ENCODE data around the gene CACNA1D. TPM values are rescaled to one million over a fixed set of nuclear protein-coding genes. Genes with fewer than 3 reads are reported as not detected.

CACNA1D gene
- total and polyA plus RNA-seq, 9 of the 15 experiments (the other 6 are each of a cell fraction or from before 2014, with no cell fraction given): 0.29 TPM; not detected in 8

DNA sequence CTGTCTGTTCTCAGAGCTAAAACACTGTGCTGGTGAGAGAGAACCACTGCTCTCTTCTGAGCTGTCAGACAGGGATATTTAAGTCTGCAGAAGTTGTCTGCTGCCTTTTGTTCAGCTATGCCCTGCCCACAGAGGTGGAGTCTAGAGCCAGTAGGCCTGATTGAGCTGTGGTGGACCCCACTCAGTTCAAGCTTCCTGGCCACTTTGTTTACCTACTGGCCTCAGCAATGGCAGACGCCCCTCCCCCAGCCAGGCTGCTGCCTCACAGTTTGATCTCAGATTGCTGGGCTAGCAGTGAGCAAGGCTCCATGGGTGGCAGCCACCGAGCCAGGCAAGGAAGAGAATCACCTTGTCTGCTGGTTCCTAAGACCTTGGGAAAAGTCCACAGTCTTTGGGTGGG, 21.0 kb upstream of the CACNA1D start:
- Histone ChIP-seq H3K4me2 (ENCODE audit: insufficient read depth, low read length) (no peak overlapping the region), H3K36me3 (ENCODE audit: control insufficient read depth, insufficient read depth, low read length) (no peaks in the 10 kb centered on the region), H3K9me3 (replicated peaks; ENCODE audit: control insufficient read depth, insufficient read depth, low read depth, low read length) (no peaks in the 10 kb centered on the region), H3K9ac (ENCODE audit: insufficient read depth in 1 of 2, low read depth in 2 of 2, low read length in 2 of 2) (no peak overlapping the region), H3K4me1 (replicated peaks in 1 of 2; ENCODE audit: control insufficient read depth in 2 of 2, insufficient read depth in 2 of 2, low read length in 2 of 2) (no peaks in the 10 kb centered on the region), H2AFZ (ENCODE audit: low read depth, low read length) (peak overlapping the region; percentile 32; the same call in 1 of the 2 replicates), H3K9me1 (ENCODE audit: control insufficient read depth, insufficient read depth, low read length) (no peaks in the 10 kb centered on the region), H4K20me1 (replicated peaks; ENCODE audit: control insufficient read depth, insufficient read depth, low read length) (no peaks in the 10 kb centered on the region), H3K4me3 (no peak overlapping the region), H3K27me3 (ENCODE audit: control insufficient read depth in 2 of 2, insufficient read depth in 2 of 2, low read length in 2 of 2) (no peaks in the 10 kb centered on the region), H3K27ac (ENCODE audit: extremely low read depth, low read depth, low read length) (no peak overlapping the region), H3K79me2 (ENCODE audit: control insufficient read depth, insufficient read depth, low read length) (no peaks in the 10 kb centered on the region)
- FAIRE-seq (no peak), DNase-seq (ENCODE audit: extremely low read depth in 1 of 4, low spot score in 3 of 4) (no peak), ATAC-seq (no peak)
- WGBS (ENCODE audit: insufficient coverage, low coverage, missing lambda C conversion rate): 0% methylated on average over 2 of the region's 2 CpGs
- ChIA-PET CTCF (ENCODE audit: low intra/inter-chr PET ratio) (no interaction called here), POLR2A (no interaction called here)
- in situ Hi-C loops (cut with MboI) (no loop called here), intact Hi-C loops (cut with micrococcal nuclease) (no loop called here)
- TF ChIP-seq ZBTB8A (IDR thresholded peaks at IDR 0.05; ENCODE audit: partially characterized antibody) (no peak), SP2 (IDR thresholded peaks at IDR 0.05; ENCODE audit: extremely low read depth, low read depth, low read length, poor library complexity, severe bottlenecking) (no peak), ETV6 (IDR thresholded peaks at IDR 0.05; ENCODE audit: borderline replicate concordance in 1 of 2, low read depth in 2 of 2, low read length in 1 of 2) (no peak), ETV6 (CRISPR knock-in tag; IDR thresholded peaks at IDR 0.05; ENCODE audit: borderline replicate concordance) (no peak), ZNF77 (CRISPR knock-in tag; IDR thresholded peaks at IDR 0.05) (no peak), POLR2A (conservative IDR thresholded peaks at IDR 0.05) (no peak), FOXP1 (CRISPR knock-in tag; IDR thresholded peaks at IDR 0.05) (no peak), SAFB2 (IDR thresholded peaks at IDR 0.05; ENCODE audit: borderline replicate concordance, low read depth, low read length, severe bottlenecking) (no peak), ESRRA (IDR thresholded peaks at IDR 0.05; ENCODE audit: borderline replicate concordance, low read depth) (no peak), RBFOX2 (IDR thresholded peaks at IDR 0.05; ENCODE audit: low read depth, low read length) (no peak), SNRNP70 (optimal IDR thresholded peaks at IDR 0.05; ENCODE audit: low read depth, low read length) (no peak), ZNF124 (CRISPR knock-in tag; IDR thresholded peaks at IDR 0.05) (no peak), MEF2A (IDR thresholded peaks at IDR 0.05; ENCODE audit: control insufficient read depth, low read depth, low read length) (no peak), ZFP30 (CRISPR knock-in tag; IDR thresholded peaks at IDR 0.05; ENCODE audit: borderline replicate concordance) (no peak)
- TF ChIP-seq, protein P1, sequence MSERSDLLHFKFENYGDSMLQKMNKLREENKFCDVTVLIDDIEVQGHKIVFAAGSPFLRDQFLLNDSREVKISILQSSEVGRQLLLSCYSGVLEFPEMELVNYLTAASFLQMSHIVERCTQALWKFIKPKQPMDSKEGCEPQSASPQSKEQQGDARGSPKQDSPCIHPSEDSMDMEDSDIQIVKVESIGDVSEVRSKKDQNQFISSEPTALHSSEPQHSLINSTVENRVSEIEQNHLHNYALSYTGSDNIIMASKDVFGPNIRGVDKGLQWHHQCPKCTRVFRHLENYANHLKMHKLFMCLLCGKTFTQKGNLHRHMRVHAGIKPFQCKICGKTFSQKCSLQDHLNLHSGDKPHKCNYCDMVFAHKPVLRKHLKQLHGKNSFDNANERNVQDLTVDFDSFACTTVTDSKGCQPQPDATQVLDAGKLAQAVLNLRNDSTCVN (CRISPR knock-in tag; IDR thresholded peaks at IDR 0.05): no peak
- BruUV-seq (replicated peaks): no TSS peak

Measured in K562 (cell line).